ENCODE measurements around the gene DNTT. TPM values are rescaled to one million over a fixed set of nuclear protein-coding genes. Genes with fewer than 3 reads are reported as not detected.

DNTT gene
- total RNA-seq, 4 donors from 2014 or later: not detected

DNA sequence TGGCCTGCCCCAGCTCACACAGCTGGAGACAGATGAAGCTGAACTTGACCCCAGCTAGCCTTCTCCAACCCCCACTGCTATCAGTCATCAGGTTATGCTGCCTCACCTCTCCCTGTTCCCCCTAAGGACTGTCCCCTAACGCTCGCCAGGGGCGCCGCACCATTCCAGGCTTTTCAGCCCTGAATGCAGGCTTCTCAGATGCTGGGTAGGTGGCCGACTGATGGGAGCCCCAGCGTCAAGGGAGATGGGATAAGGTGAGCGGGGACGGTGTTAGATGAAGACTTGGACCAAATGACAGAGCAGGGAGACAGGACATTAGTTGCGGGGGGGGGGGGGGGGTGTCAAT, 70.4 kb downstream of the DNTT start:
- no peaks in the 10 kb centered on the region for H3K27me3 ChIP-seq
- peak overlapping the region; percentile 38 to 71 (median 52) for H3K4me3 ChIP-seq
- TF ChIP-seq POLR2A (IDR thresholded peaks at IDR 0.05): no peak
- TF ChIP-seq, protein P1, sequence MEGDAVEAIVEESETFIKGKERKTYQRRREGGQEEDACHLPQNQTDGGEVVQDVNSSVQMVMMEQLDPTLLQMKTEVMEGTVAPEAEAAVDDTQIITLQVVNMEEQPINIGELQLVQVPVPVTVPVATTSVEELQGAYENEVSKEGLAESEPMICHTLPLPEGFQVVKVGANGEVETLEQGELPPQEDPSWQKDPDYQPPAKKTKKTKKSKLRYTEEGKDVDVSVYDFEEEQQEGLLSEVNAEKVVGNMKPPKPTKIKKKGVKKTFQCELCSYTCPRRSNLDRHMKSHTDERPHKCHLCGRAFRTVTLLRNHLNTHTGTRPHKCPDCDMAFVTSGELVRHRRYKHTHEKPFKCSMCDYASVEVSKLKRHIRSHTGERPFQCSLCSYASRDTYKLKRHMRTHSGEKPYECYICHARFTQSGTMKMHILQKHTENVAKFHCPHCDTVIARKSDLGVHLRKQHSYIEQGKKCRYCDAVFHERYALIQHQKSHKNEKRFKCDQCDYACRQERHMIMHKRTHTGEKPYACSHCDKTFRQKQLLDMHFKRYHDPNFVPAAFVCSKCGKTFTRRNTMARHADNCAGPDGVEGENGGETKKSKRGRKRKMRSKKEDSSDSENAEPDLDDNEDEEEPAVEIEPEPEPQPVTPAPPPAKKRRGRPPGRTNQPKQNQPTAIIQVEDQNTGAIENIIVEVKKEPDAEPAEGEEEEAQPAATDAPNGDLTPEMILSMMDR (IDR thresholded peaks at IDR 0.05 in 4 of 5, conservative IDR thresholded peaks at IDR 0.05 in 1 of 5): no peak
- no peaks in the 10 kb centered on the region for H3K36me3 ChIP-seq
- intact Hi-C loops (cut with DNase I; ENCODE audit: low total_unique reads) (loop anchor here (2.0 to 10.0 kb wide), 2 partner anchors 16 to 840 kb away; no protein-coding TSS in a partner anchor), in situ Hi-C loops (cut with MboI; ENCODE audit: low sequenced_read_pairs in 4 of 4) (loop anchor here in 1 of 4 donors (10.0 kb wide), 2 partner anchors 140 to 450 kb away; partner anchors contain the start of gene TLL2)
- H3K27ac ChIP-seq: no peak overlapping the region
- H3K9me3 ChIP-seq: no peaks in the 10 kb centered on the region
- DNase-seq: no peak
- H3K4me1 ChIP-seq: peaks cover 0 to 6% of the 10 kb centered on the region in 2 donors
- ATAC-seq: no peak

DNA sequence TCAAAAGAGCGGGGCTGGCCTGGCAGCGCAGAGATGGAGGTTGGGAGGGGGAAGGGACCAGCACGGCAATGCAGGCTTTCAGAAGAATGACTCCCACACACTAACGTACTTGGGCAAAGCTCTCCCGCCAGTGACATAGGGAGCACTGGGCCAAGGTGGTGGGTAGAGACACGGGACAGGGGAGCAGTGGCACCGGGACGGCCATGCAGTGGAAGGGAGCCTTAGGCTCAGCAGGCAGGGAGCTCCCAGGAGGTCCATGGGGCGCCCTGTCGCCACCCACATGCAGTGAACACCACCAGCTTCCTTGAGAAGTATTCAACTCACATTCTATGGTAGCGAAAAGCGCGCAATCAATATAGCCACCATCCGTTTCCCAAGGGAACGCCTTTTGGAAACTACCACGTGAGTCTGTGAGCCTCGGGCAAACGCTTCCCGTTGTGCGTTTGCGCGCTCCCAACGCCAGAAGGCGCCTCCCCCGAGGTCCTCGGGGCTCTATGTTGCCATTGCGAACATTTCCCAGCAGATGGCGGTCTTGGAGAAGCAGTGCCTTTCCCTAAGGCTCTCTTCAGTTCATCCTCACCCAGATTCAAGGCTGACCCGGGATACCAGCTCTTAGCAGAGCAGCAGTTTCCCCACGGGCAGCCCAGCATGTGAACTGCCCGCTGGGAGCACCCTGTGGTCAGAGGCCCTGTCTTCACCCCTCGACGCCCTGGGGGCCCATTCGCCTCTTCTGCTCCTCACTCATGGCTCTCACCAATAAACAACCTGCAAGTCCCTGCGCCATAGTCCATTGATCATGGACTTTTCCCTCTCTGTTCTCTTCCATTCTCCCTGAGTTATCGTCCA, 71.0 kb downstream of the DNTT start:
- in situ Hi-C loops (cut with MboI; ENCODE audit: low sequenced_read_pairs in 4 of 4): loop anchor here (10.0 to 25.0 kb wide), 5 partner anchors 137 to 837 kb away; partner anchors contain the start of gene TLL2 (in 2 of the 4)
- peak overlapping the region; percentile 38 to 71 (median 52) for H3K4me3 ChIP-seq
- intact Hi-C loops (cut with DNase I; ENCODE audit: low total_unique reads): loop anchor here (1.0 to 10.0 kb wide), 4 partner anchors 16 to 840 kb away; partner anchors contain the start of genes LCOR and TLL2
- DNase-seq: peak; percentile 61 to 77
- no peaks in the 10 kb centered on the region for H3K9me3 ChIP-seq
- TF ChIP-seq POLR2A (IDR thresholded peaks at IDR 0.05): no peak
- TF ChIP-seq, protein P1 (IDR thresholded peaks at IDR 0.05 in 4 of 5, conservative IDR thresholded peaks at IDR 0.05 in 1 of 5): peak; percentile 74 to 95 (median 85)
- H3K36me3 ChIP-seq: no peaks in the 10 kb centered on the region
- H3K27ac ChIP-seq: no peak overlapping the region
- ATAC-seq: peak; percentile 97
- H3K4me1 ChIP-seq: peaks cover 0 to 6% of the 10 kb centered on the region in 2 donors
- H3K27me3 ChIP-seq: no peaks in the 10 kb centered on the region

DNA sequence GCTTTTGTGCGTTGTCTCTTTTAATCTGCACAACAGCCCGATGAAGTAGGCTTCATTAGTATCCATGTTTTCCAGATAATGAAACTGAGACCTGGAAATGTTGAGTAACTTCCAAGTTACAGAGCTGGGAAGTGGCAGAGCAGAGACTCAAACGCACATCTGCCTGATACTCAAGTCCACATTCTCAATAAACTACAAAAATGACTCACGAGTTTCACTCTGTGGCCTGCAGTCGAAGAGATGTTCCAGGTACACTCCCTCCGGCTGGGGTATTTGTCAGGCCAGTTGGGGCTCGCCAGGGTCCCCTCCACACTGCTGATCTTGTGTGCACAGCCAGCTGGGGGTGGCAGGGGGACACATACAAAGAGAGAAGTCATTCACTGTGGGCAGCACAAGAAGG, 72.2 kb downstream of the DNTT start:
- no peak for DNase-seq
- Histone ChIP-seq H3K4me3 (no peak overlapping the region), H3K36me3 (no peaks in the 10 kb centered on the region), H3K9me3 (no peaks in the 10 kb centered on the region), H3K27me3 (no peaks in the 10 kb centered on the region), H3K4me1 (peaks cover 0 to 6% of the 10 kb centered on the region in 2 donors), H3K27ac (no peak overlapping the region)
- intact Hi-C loops (cut with DNase I; ENCODE audit: low total_unique reads) (loop anchor here (5.0 to 10.0 kb wide), 2 partner anchors 456 to 838 kb away; partner anchors contain the start of gene LCOR), in situ Hi-C loops (cut with MboI; ENCODE audit: low sequenced_read_pairs in 4 of 4) (loop anchor here (10.0 to 25.0 kb wide), 5 partner anchors 136 to 836 kb away; partner anchors contain the start of gene TLL2 (in 2 of the 4))
- no peak for TF ChIP-seq POLR2A (IDR thresholded peaks at IDR 0.05)
- TF ChIP-seq, protein P1 (IDR thresholded peaks at IDR 0.05 in 4 of 5, conservative IDR thresholded peaks at IDR 0.05 in 1 of 5): no peak
- no peak for ATAC-seq

DNA sequence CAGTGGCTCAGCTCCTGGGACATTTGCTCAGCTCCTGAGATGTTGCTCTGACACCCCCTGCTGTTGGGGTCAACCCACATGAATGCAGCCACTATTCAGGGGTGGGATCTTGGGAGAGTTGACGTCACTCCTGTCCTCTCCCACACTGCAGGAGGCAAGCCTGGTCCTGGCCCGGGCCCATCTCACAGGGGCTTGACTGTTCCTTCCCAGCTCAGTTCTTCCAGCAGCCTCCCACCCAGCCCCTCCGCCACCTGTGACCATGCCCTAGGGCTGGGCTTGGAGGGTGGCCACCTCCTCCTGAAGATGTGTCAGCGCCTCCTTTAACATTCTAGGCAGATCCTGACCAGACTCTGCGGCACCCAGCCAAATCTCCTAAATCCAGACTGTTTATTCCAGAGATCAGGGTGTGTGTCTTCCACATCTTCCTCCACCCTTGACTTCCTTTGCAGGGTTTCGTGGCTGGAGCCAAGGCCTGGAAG, 73.6 kb downstream of the DNTT start:
- no peak for ATAC-seq
- no peak for DNase-seq
- intact Hi-C loops (cut with DNase I; ENCODE audit: low total_unique reads): loop anchor here (5.0 to 10.0 kb wide), 2 partner anchors 454 to 837 kb away; partner anchors contain the start of gene LCOR
- no peaks in the 10 kb centered on the region for H3K27me3 ChIP-seq
- H3K4me1 ChIP-seq: peaks cover 0 to 6% of the 10 kb centered on the region in 2 donors
- in situ Hi-C loops (cut with MboI; ENCODE audit: low sequenced_read_pairs in 4 of 4): loop anchor here (10.0 to 25.0 kb wide), 5 partner anchors 134 to 834 kb away; partner anchors contain the start of gene TLL2 (in 2 of the 4)
- no peak overlapping the region for H3K4me3 ChIP-seq
- H3K27ac ChIP-seq: no peak overlapping the region
- H3K36me3 ChIP-seq: no peaks in the 10 kb centered on the region
- no peaks in the 10 kb centered on the region for H3K9me3 ChIP-seq
- TF ChIP-seq POLR2A (IDR thresholded peaks at IDR 0.05): no peak

DNA sequence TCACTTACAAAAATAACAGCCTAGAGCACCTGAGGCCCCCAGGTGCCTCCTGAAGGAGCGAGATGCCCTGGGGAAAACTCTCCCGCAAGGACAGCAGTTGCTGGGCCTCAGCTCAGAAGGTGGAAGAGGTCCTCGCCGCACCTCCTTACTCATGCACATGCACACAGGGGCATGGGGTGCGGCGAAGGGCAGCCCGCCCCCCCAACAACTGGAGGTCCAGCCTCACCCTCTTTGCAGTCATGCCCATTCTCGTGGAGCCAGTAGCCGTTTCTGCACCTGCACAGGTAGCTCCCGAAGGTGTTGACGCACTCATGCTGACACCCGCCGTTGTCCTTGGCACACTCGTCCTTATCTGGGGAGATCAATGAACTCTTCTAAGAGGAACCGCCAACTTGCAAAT, 74.5 kb downstream of the DNTT start:
- no peak for ATAC-seq
- TF ChIP-seq, protein P1 (IDR thresholded peaks at IDR 0.05 in 4 of 5, conservative IDR thresholded peaks at IDR 0.05 in 1 of 5): no peak
- TF ChIP-seq POLR2A (IDR thresholded peaks at IDR 0.05): no peak

More for the DNA sequence above, 74.5 kb downstream of the DNTT start:
- Histone ChIP-seq H3K4me1 (peaks cover 0 to 6% of the 10 kb centered on the region in 2 donors), H3K27ac (no peak overlapping the region), H3K27me3 (no peaks in the 10 kb centered on the region), H3K9me3 (no peaks in the 10 kb centered on the region), H3K36me3 (no peaks in the 10 kb centered on the region), H3K4me3 (no peak overlapping the region)
- DNase-seq: no peak
- in situ Hi-C loops (cut with MboI; ENCODE audit: low sequenced_read_pairs in 4 of 4) (loop anchor here (10.0 to 25.0 kb wide), 5 partner anchors 134 to 834 kb away; partner anchors contain the start of gene TLL2 (in 2 of the 4)), intact Hi-C loops (cut with DNase I; ENCODE audit: low total_unique reads) (loop anchor here (5.0 to 10.0 kb wide), 2 partner anchors 454 to 836 kb away; partner anchors contain the start of gene LCOR)
